Placental epithelial cell (primary cell): ENCODE measurements around the gene CCDC78. TPM values are rescaled to one million over a fixed set of nuclear protein-coding genes. Genes with fewer than 3 reads are reported as not detected.

Experiments used
- small RNA-seq: library from RNA; depleted of rRNA; stranded (forward); fragments of <200 nt; gene quantifications from one replicate; pipeline ENCODE3, GENCODE V24; 2012
- total RNA-seq: library from RNA; depleted of rRNA; stranded (reverse); fragments of >200 nt; gene quantifications from 2 replicates; pipeline ENCODE4 v1.2.3, GENCODE V29; 2012

Gene CCDC78
- 2.3 and 5.5 TPM in 2 replicates for total RNA-seq

GRCh38 chr16:726438-727290 is at the start of gene CCDC78, which contains the start of gene HAGHL:
CCDC78 (minus strand) TSS chr16:726443; CDS start chr16:726367, 76 bp downstream.
HAGHL (plus strand) TSS chr16:727106; CDS start chr16:727510, 404 bp downstream.

DNA sequence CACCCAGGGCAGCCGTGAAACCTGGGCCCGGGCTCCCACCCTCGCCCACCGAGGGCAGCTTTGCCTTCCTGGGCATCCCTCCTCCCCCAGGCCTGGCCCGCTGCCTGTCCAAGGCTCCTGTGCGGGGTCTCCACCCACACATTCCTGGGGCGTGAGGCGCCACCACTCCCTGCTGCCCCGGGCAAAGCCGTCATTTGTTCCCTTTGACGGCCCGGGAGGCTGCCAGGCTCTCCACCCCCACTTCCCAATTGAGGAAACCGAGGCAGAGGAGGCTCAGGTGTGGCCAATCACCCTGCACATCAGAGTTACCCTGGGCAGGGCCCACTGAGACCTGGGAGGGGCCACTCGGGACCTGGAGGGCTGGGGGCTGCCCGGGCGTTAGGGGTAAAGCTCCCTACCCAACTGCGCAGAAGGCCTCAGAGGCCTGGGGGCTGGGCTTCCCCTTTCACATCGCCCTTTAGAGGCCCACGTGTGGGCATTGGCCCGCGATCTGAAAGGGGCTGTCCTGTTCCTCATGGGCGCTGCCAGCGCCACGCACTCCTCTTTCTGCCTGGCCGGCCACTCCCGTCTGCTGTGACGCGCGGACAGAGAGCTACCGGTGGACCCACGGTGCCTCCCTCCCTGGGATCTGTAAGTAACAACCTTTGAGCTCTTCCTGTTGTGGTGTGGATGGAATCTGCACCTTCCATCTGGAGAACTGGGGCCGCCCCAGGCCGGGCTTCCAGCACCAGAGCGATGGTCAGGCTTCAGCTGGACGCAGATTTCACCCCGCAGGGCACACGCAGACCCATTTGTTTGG is 34.5 kb upstream of the CCDC78 start, which contains the start of gene MSLN:
MSLN (plus strand) TSS at position 190 of the 799 bp plus-strand sequence. CDS start 1,947 bp downstream, outside the sequence.

GRCh38 chr16:740764-741505 is 14.7 kb upstream of the CCDC78 start, which contains the start of gene CIAO3:
CIAO3 (minus strand) TSS chr16:740997; CDS start chr16:740985, 12 bp downstream.

GRCh38 chr16:720990-721764 is 5.1 kb downstream of the CCDC78 start, which contains the start of gene ANTKMT:
ANTKMT (plus strand) TSS chr16:721146; CDS start chr16:721275, 129 bp downstream.

DNA sequence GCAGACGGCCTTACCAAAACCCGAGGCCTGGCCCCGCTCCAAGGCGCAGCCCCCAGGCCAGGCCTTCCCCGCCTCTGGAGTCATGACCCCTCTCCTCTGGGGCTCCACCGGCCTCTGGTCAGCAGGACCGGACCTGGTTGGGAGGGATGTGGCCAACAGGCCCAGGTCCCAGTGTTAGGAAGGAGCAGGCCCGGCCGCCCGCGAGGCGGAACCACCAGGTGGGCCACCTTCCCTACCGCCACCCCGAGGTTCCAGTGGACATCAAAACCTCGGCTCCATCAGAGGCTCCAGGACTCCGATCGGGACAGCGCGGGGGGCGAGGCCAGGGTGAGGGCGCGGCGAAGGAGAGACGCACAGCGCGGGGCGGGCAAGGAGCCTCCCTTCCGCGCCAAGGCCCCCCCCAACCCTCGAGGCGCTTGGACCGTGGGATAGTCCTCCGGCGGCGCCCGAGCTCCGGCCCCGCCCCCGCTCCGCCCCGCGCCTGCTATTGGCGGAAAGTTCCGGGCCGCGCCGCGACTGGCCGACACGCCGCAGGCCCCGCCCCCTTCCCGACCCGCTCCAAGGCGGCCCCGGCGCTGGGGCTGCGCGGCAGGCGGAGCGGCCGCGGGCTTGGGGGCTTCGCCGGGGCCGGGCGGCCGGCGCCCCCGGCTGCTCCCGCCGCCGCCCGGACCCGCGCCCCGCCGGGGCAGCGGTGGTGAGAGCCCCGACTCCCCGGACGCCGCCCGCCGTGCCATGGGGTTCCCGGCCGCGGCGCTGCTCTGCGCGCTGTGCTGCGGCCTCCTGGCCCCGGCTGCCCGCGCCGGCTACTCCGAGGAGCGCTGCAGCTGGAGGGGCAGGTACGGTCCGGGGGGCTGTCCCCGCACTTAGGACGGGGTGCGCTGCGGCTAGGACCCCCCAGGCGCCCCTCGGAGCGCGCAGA is 11.4 kb downstream of the CCDC78 start, which contains the start of gene METRN:
METRN (plus strand) TSS at position 561 of the 919 bp plus-strand sequence; CDS start at position 733, 172 bp downstream.

GRCh38 chr16:705431-706188 is 20.6 kb downstream of the CCDC78 start, which contains the start of gene FBXL16:
FBXL16 (minus strand) TSS chr16:705801; CDS start chr16:697405, 8,396 bp downstream.

DNA sequence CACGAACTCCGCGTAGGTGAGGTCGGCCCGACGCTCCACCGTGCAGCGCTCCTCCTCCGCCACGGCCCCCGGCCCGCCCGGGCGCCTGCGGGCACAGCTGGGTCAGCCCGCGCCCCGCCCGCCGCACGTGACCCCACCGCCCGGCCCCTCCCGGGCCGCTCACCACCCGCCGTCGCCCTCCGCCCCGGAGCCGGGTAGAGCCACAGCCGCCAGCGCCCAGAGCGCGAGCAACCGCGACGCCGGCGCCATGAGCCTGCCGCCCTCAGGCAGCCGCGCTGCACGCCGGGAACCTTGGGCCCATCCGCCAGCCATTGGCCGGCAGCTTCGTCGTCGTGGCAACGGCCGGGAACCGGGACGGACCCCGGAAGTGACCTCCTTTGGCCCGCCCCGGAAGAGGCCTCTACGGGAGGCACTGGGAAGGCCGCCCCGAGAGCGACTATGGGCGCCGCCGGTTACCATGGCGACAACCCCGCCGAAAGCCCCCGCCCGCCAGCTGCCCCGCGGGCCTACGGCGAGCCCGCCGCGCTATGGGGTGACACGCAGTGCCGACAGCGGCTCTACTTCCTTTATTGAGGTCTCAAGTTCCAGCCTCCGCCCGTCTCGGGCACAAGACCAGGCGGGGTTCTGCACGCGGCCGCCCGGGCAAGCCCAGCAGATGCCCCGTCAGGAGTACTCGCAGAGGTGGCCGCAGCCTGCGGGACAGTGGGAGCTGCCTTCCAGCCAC is 42.0 kb downstream of the CCDC78 start, which contains the start of gene JMJD8:
JMJD8 (minus strand) TSS at position 264 of the 724 bp plus-strand sequence; CDS start at position 249, 15 bp downstream.

GRCh38 chr16:679814-680624 is 46.2 kb downstream of the CCDC78 start, which contains the start of gene STUB1:
STUB1 (plus strand) TSS chr16:680410; CDS start chr16:680526, 116 bp downstream.

GRCh38 chr16:674968-675883 is 51.0 kb downstream of the CCDC78 start, which contains the start of gene RHBDL1:
RHBDL1 (plus strand) TSS chr16:675671; CDS start chr16:675791, 120 bp downstream.

Small RNA genes lying within 50 kb of the gene (small RNA-seq; reads per million reads assigned to genes)
- not detected for gene MIR662

Other genes starting within 250 kb of the CCDC78 start
- gene CAPN15, start 198.7 kb downstream of the CCDC78 start, total RNA-seq = 25.1 and 42.8 TPM in 2 replicates
- gene PRR35, start 166.0 kb downstream of the CCDC78 start, total RNA-seq = 0.11 and 0.39 TPM in 2 replicates
- gene NHLRC4, start 159.4 kb downstream of the CCDC78 start, total RNA-seq = 0.33 and 0.39 TPM in 2 replicates
- 27.2 and 36.5 TPM in 2 replicates for gene PIGQ, start 156.5 kb downstream of the CCDC78 start, total RNA-seq
- gene RAB40C, start 136.4 kb downstream of the CCDC78 start, total RNA-seq = 13.7 and 19.0 TPM in 2 replicates
- under 0.01 and 0.33 TPM in 2 replicates for gene WFIKKN1, start 95.5 kb downstream of the CCDC78 start, total RNA-seq
- gene METTL26, start 90.1 kb downstream of the CCDC78 start, total RNA-seq = 86.0 and 133 TPM in 2 replicates
- 10.6 and 15.9 TPM in 2 replicates for gene MCRIP2, start 84.6 kb downstream of the CCDC78 start, total RNA-seq
- 15.4 and 24.3 TPM in 2 replicates for gene WDR90, start 77.1 kb downstream of the CCDC78 start, total RNA-seq
- 53.0 and 62.8 TPM in 2 replicates for gene RHOT2, start 58.3 kb downstream of the CCDC78 start, total RNA-seq
- gene RHBDL1, start 50.8 kb downstream of the CCDC78 start, total RNA-seq = 1.1 and 1.2 TPM in 2 replicates
- 91.0 and 98.5 TPM in 2 replicates for gene STUB1, start 46.0 kb downstream of the CCDC78 start, total RNA-seq
- gene JMJD8, start 42.1 kb downstream of the CCDC78 start, total RNA-seq = 53.4 and 76.8 TPM in 2 replicates
- gene WDR24, start 36.0 kb downstream of the CCDC78 start, total RNA-seq = 13.3 and 15.4 TPM in 2 replicates
- 0.11 TPM in 1 of 2 replicates, not detected in the other for gene FBXL16, start 20.6 kb downstream of the CCDC78 start, total RNA-seq
- 56.1 and 60.4 TPM in 2 replicates for gene METRN, start 11.3 kb downstream of the CCDC78 start, total RNA-seq
- 29.1 and 37.8 TPM in 2 replicates for gene ANTKMT, start 5.3 kb downstream of the CCDC78 start, total RNA-seq
- gene HAGHL, start 663 bp upstream of the CCDC78 start, total RNA-seq = 17.0 and 21.2 TPM in 2 replicates
- 45.2 and 53.8 TPM in 2 replicates for gene CIAO3, start 14.6 kb upstream of the CCDC78 start, total RNA-seq
- gene MSLN, start 34.3 kb upstream of the CCDC78 start, total RNA-seq = 50.2 and 139 TPM in 2 replicates
- 29.4 and 40.1 TPM in 2 replicates for gene RPUSD1, start 61.9 kb upstream of the CCDC78 start, total RNA-seq
- gene CHTF18, start 62.2 kb upstream of the CCDC78 start, total RNA-seq = 22.1 and 27.1 TPM in 2 replicates
- 0.39 TPM in 1 of 2 replicates, not detected in the other for gene GNG13, start 74.3 kb upstream of the CCDC78 start, total RNA-seq
- gene LMF1, start 244.5 kb upstream of the CCDC78 start, total RNA-seq = 31.4 and 45.7 TPM in 2 replicates